GM19324 (cell line): Measurements from ENCODE around the gene PLPPR4.
A peak's percentile ranks its signal among the peaks of the same experiment; 100 is the strongest.
"Not testable (repeated sequence)": the region's sequence is repeated elsewhere in the genome, so short reads cannot be mapped to it uniquely, and the experiment has no call there.

Experiments
- ATAC-seq: cut with Tn5 transposase; IDR thresholded peaks from one replicate; pipeline ENCODE4 v1.9.1; 2021; ENCODE audit warnings: mild to moderate bottlenecking, moderate library complexity; ENCODE audit not compliant: unreplicated experiment, low FRiP score

The PLPPR4 gene, protein sequence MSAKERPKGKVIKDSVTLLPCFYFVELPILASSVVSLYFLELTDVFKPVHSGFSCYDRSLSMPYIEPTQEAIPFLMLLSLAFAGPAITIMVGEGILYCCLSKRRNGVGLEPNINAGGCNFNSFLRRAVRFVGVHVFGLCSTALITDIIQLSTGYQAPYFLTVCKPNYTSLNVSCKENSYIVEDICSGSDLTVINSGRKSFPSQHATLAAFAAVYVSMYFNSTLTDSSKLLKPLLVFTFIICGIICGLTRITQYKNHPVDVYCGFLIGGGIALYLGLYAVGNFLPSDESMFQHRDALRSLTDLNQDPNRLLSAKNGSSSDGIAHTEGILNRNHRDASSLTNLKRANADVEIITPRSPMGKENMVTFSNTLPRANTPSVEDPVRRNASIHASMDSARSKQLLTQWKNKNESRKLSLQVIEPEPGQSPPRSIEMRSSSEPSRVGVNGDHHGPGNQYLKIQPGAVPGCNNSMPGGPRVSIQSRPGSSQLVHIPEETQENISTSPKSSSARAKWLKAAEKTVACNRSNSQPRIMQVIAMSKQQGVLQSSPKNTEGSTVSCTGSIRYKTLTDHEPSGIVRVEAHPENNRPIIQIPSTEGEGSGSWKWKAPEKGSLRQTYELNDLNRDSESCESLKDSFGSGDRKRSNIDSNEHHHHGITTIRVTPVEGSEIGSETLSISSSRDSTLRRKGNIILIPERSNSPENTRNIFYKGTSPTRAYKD

DNA sequence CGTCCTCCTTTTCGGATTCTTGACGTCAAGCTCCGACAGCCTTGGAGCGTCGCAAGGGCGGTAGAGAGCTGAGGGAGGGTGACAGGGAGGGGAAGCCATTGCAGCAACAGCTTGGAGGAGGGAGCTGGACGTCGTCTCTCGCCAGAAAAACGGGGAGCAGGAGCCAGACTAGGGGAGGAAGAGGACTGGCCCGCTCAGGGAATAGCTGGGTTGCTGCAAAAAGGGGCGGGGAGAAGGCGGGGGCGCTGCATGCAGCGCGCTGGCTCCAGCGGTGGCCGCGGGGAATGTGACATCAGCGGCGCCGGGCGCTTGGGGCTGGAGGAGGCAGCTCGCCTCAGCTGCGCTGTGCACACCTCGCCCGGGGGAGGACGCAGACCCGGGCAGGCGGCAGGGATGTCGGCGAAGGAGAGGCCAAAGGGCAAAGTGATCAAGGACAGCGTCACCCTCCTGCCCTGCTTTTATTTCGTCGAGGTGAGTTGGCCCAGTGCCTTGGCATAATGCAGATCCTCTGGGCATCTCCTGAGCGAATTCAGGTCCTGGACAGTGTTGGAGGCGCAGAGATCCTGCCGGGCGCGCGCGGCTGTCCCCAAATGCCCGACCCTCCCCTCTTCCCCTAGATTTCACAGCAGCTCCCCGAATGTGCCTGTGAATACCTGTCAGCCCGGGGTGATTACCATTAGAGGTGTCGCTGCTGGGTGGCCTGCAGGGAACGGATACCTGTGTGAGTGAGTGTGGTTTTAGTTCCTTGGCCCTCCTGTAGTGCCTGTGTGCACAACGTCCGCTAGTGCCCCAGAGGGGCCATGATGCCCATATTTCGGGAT, at the start of gene PLPPR4:
TSS of gene PLPPR4 (plus strand) at position 292 of the 821 bp plus-strand sequence. CDS start at position 394, 102 bp downstream.
- no peak for ATAC-seq

DNA sequence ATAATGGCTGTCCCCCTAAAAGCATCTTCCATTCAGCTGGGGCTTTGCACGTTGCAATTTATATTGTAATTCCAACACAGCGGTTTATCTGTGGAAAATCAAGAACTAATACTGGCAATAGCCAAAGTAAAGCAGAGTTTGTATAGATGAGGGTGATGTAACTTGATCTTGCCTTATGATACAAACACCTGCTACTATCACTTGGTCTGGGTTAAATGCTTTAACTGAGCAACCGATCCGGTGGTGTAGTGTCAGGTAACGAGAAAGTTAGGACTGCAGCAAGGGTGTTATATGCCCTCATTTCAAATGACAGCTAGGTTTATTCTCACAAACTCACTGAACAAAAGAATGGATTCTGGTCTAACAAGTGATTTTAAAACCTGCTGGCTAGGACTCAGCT, 47.3 kb upstream of the PLPPR4 start:
- no peak for ATAC-seq

DNA sequence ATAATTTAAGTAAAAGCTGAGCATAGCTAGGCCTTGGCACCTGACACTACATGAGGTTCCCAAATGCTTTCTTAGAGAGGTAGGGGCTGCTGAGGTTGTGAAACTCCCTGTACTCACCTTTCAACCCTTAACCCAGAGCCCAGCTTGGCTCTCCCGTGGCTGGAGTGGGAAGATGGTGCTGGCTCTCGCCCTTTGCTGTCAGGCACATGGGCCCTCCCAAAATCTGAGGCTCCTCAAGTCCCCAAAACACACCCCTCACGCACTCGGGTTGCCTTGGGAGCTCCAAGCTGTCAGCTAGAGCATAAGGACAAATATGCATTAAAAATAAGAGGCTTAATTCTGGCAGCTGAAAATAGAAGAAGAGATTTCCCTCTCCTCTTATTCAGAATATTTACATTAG, 46.7 kb upstream of the PLPPR4 start:
- no peak for ATAC-seq

DNA sequence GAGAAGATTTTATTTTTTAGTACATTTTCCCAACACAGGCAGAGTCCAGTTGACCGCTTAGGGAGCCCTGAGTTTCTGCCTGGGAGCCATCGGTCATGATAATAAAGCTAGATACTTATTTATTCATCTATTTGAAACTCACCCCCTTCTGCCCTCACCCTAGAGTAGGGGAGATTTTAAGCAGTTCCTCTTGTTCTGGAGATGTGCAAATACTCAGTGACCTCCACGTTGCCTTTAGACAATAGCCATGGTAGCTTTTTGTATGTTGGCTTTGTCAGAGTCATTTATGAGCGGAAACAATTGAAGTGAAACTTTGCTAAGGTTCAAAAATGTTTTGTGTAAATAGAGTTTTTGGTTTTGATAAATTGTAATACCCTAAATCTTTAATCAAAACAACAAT, 45.7 kb upstream of the PLPPR4 start:
- ATAC-seq = no peak

DNA sequence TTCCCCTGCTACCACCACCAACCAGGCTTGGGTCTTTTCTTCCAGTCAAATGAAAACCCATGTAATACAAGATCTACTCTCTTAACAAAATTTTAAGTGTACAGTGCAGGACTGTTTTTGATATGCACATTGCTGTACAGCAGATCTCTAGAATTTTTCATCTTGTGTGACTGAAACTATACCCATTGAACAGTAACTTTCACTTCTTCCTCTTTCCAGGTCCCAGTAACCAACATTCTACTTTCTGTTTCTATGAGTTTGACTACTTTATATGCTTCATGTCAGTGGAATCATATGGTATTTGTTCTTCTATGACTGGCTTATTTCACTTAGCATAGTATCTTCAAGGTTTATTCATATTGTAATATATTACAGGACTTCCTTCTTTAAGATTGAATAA, 45.3 kb upstream of the PLPPR4 start:
- ATAC-seq = peak; percentile 73

DNA sequence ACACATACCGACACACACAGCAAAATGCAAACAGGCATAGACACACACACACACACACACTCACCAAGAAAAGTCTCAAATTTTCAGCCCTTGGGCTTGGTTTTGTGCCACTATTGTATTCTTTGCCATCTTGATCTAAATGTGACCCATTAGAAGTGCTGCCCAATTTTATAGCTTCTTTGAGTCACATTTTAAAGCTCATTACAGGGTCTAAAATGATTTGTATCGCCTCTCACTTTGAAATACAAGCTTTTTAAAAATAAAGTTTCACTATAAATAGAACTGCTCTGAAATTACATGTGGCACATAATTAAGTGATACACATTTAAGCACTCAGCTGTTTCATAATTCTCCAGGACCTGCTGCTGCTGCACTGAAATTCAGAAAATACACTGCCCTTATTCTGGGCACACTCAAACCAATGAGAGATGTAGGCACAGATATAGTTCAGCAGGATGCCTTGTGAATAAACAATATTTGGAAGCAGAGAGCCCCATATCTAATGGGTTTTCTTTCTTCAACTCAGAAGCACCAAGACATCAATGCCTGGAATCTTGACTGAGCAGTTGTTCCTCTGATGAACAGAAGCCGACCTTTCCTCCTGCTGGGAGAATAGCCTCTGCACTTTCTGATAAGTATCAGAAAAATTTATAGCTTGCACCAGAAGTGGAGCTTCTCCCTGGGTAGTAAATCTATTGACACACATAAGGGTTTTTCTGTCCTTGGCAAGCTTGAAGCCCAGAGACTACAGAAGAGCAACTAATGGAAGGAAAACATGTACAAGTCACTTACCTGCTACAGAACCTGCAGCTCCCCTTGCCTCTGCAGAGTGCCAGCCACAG, 37.0 kb upstream of the PLPPR4 start:
- ATAC-seq = no peak

DNA sequence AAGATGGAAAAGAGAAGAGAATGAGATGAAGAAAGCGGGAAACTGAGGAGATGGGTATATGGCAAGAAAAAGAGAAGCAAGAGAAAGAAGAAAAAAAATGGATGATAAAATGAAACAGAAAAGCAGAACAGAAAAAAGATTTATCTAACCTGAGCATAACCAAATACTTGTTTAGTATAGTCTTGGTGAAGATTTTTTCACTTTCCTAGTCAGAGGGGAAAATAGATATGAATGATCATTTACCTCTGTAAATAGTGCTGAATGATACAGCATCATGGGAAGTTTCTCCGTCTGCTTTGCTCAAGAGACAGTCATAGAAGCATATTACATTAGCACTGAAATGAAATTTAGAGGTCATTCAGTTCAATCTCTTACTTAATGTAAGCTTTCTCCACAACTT, 36.1 kb upstream of the PLPPR4 start:
- ATAC-seq = no peak

DNA sequence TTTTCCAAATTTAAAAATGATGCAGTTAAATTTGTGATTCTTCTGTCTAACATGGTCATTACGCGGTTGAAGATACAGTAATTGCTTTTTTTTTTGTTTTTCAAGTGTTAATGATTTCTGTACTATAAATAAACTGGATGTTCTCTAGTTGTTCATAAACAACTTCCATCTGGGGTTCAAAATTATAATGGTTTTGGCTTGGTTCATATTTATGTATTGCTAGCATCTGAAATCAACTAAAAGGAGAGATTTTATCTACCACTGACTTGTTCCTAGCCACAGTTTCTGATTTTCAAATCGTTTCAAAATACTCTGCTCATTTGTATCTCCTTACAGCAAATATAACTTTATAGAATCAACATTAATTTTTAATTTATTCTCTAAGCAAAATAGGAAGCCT, 35.2 kb upstream of the PLPPR4 start:
- ATAC-seq = no peak

DNA sequence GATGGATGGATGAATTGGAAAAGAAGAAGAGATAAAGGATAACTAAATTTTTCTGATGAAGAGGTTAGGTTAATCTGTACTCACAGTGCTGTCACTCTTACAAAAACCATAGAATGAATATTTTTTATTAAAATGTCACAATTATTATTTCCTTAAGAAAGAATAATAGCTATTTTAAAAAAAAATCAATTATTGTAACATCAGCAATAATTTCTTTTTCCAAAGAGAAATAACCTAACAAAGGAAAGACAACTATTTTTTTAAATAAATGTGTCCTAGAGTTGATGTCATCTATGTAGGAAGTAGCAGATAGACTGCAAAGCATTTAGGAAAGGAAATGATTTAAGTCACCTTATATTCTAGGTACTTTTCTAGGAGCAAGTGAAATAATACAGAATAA, 33.6 kb upstream of the PLPPR4 start:
- no peak for ATAC-seq

DNA sequence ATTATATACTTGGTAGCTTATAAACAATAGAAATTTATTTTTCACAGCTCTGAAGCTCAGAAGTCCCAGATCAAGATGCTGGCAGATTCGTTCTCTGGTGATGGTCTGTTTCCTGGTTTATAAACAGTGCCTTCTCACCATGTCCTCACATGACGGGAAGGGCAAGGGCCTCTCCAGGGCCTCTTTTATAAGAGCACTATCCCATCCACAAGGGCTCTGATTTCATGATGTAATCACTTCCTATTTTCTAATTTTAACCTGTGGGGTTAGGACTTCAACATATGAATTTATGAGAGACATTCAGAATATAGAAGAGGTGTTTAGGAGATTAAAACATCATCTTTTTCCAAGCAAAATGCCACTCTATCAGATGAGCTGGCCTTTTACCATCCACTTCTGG, 32.1 kb upstream of the PLPPR4 start:
- no peak for ATAC-seq

DNA sequence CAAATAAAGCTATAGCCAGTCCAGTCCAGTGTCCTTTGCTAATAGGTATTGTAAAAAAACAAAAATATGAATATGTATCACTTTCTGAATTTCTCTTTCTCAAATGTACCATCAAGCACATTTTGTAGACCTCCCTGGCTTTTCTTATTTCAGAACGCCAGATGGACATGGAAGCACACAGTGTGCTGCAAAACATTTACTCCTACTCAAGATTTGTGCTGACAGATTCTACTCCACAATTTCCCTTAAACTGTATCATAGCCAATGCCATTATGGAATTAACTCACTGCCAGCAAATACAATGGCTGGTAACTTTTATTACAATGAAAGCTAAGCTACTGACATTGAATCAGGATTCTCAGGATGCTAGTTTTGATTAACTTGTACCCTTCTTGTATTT, 30.8 kb upstream of the PLPPR4 start:
- no peak for ATAC-seq

DNA sequence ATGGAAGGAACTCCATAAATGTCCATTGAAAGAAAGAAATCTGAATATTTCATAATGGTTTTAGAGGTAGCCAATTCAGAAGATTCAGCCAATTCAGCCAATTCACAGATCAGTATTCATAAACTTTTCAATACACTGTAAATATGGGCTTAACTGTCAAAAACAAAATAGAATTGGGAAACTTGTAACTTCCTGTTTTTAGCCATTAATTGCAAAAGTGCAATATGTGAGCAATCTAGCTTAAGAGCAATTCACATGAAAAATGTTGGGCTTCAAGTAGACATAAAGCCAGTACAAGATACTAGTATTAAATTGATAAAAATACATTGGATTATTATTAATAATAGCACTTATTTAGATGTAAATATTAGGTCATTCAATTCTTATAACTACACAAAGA, 27.5 kb upstream of the PLPPR4 start:
- no peak for ATAC-seq

DNA sequence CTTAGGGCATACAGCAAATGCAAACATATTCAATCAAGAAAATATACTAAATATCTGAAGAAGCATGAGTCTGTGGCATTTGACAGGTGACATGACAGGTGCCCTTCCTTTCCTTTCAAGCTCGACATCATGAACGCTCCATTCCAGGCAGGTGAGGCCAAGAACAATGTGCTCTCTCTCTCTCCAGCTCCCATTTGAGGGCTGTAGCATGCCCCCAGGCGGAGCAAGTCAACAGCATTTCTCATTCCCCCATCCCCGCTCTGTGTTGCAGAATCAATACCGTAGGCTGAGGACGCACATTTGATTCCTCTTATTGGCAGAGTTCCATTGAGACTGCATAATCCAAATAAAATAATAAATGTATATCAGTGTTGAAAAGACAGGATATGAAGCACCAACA, 24.6 kb upstream of the PLPPR4 start:
- ATAC-seq = no peak

DNA sequence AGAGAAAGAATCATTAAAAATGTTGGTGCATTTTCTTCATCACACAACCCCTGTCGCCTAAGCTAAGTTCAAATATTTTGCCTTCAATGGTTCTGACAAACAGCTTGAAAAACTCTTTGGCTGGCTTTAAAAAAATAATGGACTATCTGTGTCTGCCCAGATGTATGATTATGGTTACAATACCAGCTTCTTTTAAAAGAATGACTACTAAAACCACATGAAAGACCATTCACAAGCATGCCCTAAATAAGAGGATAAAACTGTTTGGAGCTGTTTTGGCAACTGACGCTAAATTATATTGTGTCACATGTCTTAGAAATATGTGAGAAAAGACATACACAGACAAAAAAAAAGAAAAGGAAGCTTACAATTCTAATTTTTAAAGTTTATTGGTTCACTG, 23.7 kb upstream of the PLPPR4 start:
- ATAC-seq = no peak

DNA sequence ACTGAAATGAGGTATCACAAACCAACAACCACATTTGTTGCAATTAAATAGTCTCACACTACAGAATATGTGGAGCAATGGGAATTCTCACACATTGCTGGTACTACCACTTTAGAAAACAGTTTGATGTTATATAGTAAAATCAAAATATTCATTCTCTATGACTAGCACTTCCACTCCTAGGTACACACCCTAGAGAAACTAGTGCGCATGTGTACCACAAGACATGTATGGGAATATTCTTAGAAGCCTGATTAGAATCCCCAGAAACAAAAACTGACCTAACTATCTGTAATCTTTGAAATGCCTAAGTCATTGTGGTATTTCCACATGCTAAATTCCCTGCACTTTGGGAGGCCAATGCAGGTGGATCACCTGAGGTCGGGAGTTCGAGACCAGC, 18.1 kb upstream of the PLPPR4 start:
- ATAC-seq = no peak

DNA sequence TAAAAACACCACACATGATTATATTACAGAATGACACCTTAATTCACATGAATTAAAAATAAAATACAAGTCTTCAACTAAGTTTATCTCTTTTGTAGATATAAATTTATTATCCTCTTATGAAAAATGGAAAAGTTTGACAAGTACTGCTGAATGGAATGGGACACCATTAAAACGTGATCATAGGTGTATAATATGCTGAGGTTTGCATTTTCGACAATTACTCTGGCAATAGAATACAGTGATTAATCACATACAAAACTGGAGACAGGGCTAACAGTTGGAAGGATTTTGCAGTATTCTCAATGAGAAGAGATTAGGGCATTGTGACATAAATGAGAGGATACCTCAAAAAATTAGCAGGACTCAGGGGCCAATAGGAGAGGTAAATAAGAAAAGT, 17.1 kb upstream of the PLPPR4 start:
- no peak for ATAC-seq

DNA sequence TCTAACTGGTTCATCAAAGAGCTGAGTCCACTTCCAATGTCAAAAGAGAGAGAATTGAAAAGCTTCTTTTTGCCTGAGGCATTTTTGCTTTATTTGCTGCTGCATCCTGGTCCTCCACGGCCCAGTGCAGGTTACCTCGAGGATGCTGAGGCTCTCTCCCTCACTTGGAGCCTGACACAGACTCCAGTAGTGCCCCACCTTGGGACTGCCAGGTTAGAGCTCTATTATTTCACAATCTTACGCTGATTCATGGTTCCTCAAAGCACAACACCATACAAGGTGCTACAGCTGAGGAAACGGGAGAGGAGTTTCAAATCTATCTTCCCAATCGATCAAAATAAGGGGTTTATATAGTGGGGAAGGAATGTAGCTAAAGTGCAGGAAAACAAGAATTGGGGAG, 13.6 kb upstream of the PLPPR4 start:
- ATAC-seq = no peak

DNA sequence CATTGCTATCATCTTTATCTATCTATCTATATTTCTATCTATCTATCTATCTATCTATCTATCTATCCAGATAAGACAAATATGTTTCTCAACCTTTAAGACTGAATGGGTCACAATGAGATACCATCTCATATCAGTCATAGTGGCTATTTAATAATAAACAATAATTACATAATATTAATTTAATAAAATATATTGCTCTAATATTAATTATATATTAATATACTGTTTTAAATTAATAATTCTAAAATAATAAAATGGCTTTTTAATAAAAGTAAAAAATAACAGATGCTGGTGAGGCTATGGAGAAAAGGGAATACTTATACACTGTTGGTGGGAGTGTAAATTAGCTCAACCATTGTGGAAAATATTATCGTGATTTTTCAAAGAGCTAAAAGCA, 13.0 kb upstream of the PLPPR4 start:
- no peak for ATAC-seq

DNA sequence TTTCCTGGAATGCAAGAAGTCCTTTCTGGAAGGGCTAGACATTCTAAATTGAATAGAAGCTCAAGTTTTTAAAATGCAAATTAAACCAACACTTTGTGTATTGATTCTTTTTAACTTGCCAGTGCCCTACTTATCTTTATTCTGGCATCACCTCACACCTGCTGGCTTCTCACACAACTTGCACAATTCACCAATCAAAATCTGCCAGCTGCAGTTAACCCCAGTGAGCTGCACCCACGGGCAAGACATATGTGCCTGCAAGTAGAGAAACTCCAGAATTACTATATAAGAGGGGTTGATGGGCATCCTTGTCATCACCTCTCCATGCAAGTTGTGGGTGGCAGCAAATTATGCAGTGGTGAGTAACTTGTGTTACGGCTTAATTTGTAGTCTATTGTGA, 11.7 kb upstream of the PLPPR4 start:
- ATAC-seq = no peak

DNA sequence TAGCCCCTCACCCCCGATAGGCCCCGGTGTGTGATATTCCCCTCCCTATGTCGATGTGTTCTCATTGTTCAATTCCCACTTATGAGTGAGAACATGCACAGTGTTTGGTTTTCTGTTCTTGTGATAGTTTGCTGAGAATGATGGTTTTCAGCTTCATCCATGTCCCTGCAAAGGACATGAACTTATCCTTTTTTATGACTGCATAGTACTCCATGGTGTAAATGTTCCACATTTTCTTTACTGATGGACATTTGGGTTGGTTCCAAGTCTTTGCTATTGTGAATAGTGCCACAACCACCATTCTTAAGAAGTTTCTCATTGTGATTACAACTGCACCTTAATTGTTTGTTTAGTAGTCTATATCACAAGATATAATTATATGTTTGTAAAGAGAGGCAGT, 3.9 kb upstream of the PLPPR4 start:
- not testable (repeated sequence) for ATAC-seq
